Tibial artery (tissue), 4 donors: ENCODE results near the gene CERS6.

Experiments
- DNase-seq, 2 donors: peaks; one replicate each; pipeline ENCODE4 v3.0.0-alpha.2; 2019
- H3K27ac ChIP-seq, 2 donors: fragments of 200-600 bp; sonication (generic) in 1 of 2; 1 replicate in 1 of 2; 2 replicates in 1 of 2; pipeline ENCODE4 v1.5.1; 2018 to 2019; ENCODE audit warnings: mild to moderate bottlenecking in 1 of 2
- H3K27me3 ChIP-seq, 2 donors: fragments of 200-600 bp; sonication (generic) in 1 of 2; one replicate each; pipeline versions ENCODE4 v1.5.1 to v1.6.0; 2016 to 2019
- H3K36me3 ChIP-seq, 3 donors: fragments of 200-600 bp; sonication (generic) in 2 of 3; one replicate each; pipeline ENCODE4 v1.5.1; 2016 to 2019; ENCODE audit warnings: mild to moderate bottlenecking in 2 of 3
- H3K4me1 ChIP-seq, 4 donors: fragments of 200-600 bp; sonication (generic) in 2 of 4; 1 replicate in 3 of 4; 2 replicates in 1 of 4; pipeline ENCODE4 v1.5.1; 2016 to 2019
- H3K4me3 ChIP-seq, 2 donors: fragments of 200-600 bp; sonication (generic) in 1 of 2; 1 replicate in 1 of 2; 2 replicates in 1 of 2; pipeline ENCODE4 v1.5.1; 2018 to 2019; ENCODE audit warnings: mild to moderate bottlenecking in 2 of 2
- H3K9me3 ChIP-seq, 3 donors: fragments of 200-600 bp; sonication (generic) in 1 of 3; one replicate each; pipeline ENCODE4 v1.5.1; 2016 to 2019
- intact Hi-C: fragments of 100-400 bp; cut with DNase I; formaldehyde crosslinking; loops from one replicate; pipeline ENCODE4 v1.15.0; 2023; ENCODE audit warnings: low total_unique reads
- TF ChIP-seq, protein P1 (sequence below), 2 experiments: fragments of 200-600 bp in 1 of 2; fragments of 450-650 bp in 1 of 2; IDR thresholded peaks; one replicate each; pipeline ENCODE4 v1.5.1; 2017 to 2019; ENCODE audit warnings: antibody characterized with exemption in 2 of 2, mild to moderate bottlenecking in 1 of 2, moderate library complexity in 1 of 2

CERS6 gene

DNA sequence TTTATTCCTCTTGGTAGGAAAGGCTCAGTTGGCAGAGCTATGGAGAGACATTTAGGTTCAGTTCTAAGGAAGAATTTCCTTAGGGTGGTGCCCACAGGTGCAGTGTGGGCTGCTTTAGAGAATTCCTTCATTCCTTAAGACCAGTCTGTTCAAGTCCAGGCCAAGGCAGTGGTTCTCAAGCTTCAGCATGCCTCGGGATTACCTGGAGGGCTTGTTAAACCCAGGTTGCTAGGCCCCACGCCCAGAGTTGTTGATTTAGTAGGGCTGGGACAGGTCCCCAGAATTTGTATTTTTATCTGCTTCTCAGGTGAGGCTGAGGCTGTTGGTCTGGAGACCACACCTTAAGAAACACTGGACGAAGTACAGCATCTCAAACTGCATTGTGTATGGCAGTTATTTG is 68.9 kb downstream of the CERS6 start:
- TF ChIP-seq, protein P1, sequence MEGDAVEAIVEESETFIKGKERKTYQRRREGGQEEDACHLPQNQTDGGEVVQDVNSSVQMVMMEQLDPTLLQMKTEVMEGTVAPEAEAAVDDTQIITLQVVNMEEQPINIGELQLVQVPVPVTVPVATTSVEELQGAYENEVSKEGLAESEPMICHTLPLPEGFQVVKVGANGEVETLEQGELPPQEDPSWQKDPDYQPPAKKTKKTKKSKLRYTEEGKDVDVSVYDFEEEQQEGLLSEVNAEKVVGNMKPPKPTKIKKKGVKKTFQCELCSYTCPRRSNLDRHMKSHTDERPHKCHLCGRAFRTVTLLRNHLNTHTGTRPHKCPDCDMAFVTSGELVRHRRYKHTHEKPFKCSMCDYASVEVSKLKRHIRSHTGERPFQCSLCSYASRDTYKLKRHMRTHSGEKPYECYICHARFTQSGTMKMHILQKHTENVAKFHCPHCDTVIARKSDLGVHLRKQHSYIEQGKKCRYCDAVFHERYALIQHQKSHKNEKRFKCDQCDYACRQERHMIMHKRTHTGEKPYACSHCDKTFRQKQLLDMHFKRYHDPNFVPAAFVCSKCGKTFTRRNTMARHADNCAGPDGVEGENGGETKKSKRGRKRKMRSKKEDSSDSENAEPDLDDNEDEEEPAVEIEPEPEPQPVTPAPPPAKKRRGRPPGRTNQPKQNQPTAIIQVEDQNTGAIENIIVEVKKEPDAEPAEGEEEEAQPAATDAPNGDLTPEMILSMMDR (IDR thresholded peaks at IDR 0.05): no peak
- no peak overlapping the region for H3K4me3 ChIP-seq
- DNase-seq: no peak
- no peaks in the 10 kb centered on the region for H3K27me3 ChIP-seq
- no peaks in the 10 kb centered on the region for H3K9me3 ChIP-seq
- peaks cover 0 to 93% (median 38%) of the 10 kb centered on the region in 4 donors for H3K4me1 ChIP-seq
- H3K36me3 ChIP-seq: no peaks in the 10 kb centered on the region
- intact Hi-C loops: no loop called here
- no peak overlapping the region for H3K27ac ChIP-seq

DNA sequence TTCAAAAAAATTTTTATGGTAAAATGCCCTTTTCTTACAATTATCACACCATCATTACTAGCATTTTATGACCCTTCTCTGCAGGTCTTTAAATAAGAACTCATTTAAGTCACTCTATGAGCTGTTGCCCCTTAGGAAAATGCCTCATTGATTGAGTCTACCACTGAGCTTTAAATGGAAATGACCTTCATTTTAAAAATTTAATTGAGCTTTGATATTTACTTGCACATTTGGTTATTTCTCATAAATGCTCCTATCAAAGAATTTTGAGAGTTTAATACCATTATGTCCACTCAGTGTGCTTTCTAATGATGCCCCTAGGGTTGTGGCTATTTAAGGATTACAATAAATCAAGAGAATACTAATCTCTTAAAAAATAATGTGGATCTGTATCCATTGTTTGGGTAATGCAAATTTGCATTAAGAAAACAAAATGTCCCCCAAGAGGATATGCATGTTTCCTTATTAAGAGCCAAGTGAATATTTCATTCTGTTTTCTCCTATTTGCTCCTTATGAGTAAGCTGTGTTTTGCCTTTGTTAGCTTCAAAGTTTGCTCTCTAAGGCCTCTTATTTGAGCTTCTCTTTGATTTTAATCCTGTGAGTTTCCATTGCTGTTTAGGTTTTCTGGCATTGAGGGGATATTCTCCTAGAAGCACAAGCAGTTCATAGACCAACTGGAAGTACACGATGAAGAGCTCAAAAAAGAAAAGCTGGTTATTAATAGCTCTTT is 69.8 kb downstream of the CERS6 start:
- H3K36me3 ChIP-seq: no peaks in the 10 kb centered on the region
- TF ChIP-seq, protein P1 (IDR thresholded peaks at IDR 0.05): no peak
- no peaks in the 10 kb centered on the region for H3K9me3 ChIP-seq
- H3K27me3 ChIP-seq: no peaks in the 10 kb centered on the region
- no peak overlapping the region for H3K4me3 ChIP-seq
- DNase-seq: no peak
- peaks cover 0 to 94% (median 38%) of the 10 kb centered on the region in 4 donors for H3K4me1 ChIP-seq
- intact Hi-C loops: no loop called here
- peak overlapping the region; percentile 42 to 49 for H3K27ac ChIP-seq

DNA sequence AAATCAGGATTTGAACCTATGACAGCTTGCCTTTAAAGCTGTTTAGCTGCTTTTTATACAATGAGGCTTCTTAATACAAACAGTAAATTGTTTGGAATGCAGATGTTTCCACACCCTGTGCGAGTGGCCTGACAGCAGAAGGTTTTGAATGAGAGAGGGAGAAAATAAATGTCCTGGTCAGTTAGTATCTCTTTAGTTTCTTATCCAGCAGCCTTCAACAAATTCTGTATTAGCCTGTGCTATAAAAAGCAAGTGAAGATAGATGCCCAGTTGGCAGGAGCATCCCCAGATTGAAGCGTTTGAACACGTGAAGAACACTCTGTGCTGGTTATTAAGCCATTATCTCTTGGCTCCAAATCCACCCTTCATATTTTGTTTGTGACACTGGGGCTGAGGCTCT is 70.6 kb downstream of the CERS6 start:
- H3K4me3 ChIP-seq: no peak overlapping the region
- peaks cover 0 to 94% (median 39%) of the 10 kb centered on the region in 4 donors for H3K4me1 ChIP-seq
- H3K27ac ChIP-seq: peak overlapping the region; percentile 42 to 49
- intact Hi-C loops: no loop called here
- DNase-seq: peak; percentile 63 to 67
- H3K27me3 ChIP-seq: no peaks in the 10 kb centered on the region
- TF ChIP-seq, protein P1 (IDR thresholded peaks at IDR 0.05): no peak
- H3K9me3 ChIP-seq: no peaks in the 10 kb centered on the region
- no peaks in the 10 kb centered on the region for H3K36me3 ChIP-seq

DNA sequence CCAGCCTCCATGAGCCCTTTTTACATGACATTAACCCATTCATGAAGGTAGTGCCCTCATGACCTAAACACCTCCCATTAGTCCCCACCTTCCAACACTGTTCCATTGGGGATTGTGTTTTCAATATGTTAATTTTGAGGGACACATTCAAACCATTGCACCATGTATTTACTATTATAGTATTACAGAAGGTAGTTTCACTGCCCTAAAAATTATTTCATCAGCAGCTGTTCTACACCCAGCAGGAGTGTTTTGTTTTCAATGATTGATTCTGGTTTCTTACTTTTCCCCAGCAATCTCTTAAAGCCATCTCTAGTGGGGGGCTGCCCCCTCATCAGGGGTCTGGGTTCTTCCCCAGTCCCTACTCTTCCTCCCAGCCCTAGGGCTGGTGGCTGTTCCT is 71.9 kb downstream of the CERS6 start:
- no peak for DNase-seq
- H3K36me3 ChIP-seq: no peaks in the 10 kb centered on the region
- no peaks in the 10 kb centered on the region for H3K27me3 ChIP-seq
- peak overlapping the region; percentile 49 to 51 for H3K27ac ChIP-seq
- peaks cover 0 to 91% (median 36%) of the 10 kb centered on the region in 4 donors for H3K4me1 ChIP-seq
- intact Hi-C loops: no loop called here
- H3K4me3 ChIP-seq: no peak overlapping the region
- H3K9me3 ChIP-seq: no peaks in the 10 kb centered on the region
- TF ChIP-seq, protein P1 (IDR thresholded peaks at IDR 0.05): no peak

DNA sequence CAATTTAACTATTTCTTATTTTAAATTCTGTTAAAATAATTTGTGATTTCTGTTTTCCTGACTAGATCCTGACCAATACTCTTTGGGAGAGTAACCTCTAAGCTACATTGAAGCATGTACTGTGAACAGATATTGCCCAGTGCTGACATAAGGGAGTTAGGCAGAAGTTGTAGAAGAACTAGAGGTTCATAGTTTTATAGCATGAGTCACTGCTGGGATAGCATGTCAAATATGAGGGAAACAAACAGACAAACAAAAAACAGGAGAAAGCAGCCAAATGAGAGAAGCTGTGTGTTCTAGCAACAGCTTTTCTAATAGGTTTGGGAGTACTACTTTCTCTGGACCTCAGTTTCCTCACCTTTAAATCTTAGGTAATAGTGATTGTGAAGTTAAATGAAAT is 72.4 kb downstream of the CERS6 start:
- H3K27me3 ChIP-seq: no peaks in the 10 kb centered on the region
- no peak for DNase-seq
- no peaks in the 10 kb centered on the region for H3K36me3 ChIP-seq
- H3K27ac ChIP-seq: peak overlapping the region; percentile 49 to 51
- H3K9me3 ChIP-seq: no peaks in the 10 kb centered on the region
- TF ChIP-seq, protein P1 (IDR thresholded peaks at IDR 0.05): no peak
- peaks cover 0 to 88% (median 36%) of the 10 kb centered on the region in 4 donors for H3K4me1 ChIP-seq
- H3K4me3 ChIP-seq: no peak overlapping the region
- intact Hi-C loops: no loop called here
